Measurements from ENCODE around the gene CASTOR1.

- no peak for TF ChIP-seq CTCF (conservative IDR thresholded peaks at IDR 0.05; ENCODE audit: low read length)
- no peak for TF ChIP-seq EZH2phosphoT487 (IDR thresholded peaks at IDR 0.05; ENCODE audit: borderline replicate concordance, low read depth, low read length)
Observed at GRCh38 chr22:30314915-30315314, 25.6 kb upstream of the CASTOR1 start.

Measured in OCI-LY7 (cell line).